ENCODE results near the gene NDRG3. TPM values are rescaled to one million over a fixed set of nuclear protein-coding genes. Genes with fewer than 3 reads are reported as not detected.

The NDRG3 gene
- total RNA-seq, 1 donor from 2014 or later = 21.1 TPM

- H3K27ac ChIP-seq = no peak overlapping the region
- H3K4me3 ChIP-seq = no peak overlapping the region
- TF ChIP-seq CTCF (IDR thresholded peaks at IDR 0.05) = no peak
- no peak for TF ChIP-seq POLR2A (IDR thresholded peaks at IDR 0.05)
- TF ChIP-seq POLR2AphosphoS5 (IDR thresholded peaks at IDR 0.05; ENCODE audit: insufficient read depth in 1 of 2, low read depth in 1 of 2) = no peak
- intact Hi-C loops (cut with DNase I) = no loop called here
- DNase-seq (ENCODE audit: extremely low spot score in 2 of 2) = no peak
- no peaks in the 10 kb centered on the region for H3K4me1 ChIP-seq
- H3K27me3 ChIP-seq = no peaks in the 10 kb centered on the region
- no peaks in the 10 kb centered on the region for H3K9me3 ChIP-seq
- H3K36me3 ChIP-seq = peaks cover 0 to 10% of the 10 kb centered on the region in 2 donors
Observed at GRCh38 chr20:36752582-36752981, 6.7 kb upstream of the NDRG3 start.

- H3K4me3 ChIP-seq = peak overlapping the region; percentile 61 to 91
- H3K36me3 ChIP-seq = no peaks in the 10 kb centered on the region
- DNase-seq (ENCODE audit: extremely low spot score in 2 of 2) = no peak
- no peaks in the 10 kb centered on the region for H3K9me3 ChIP-seq
- peak overlapping the region; percentile 54 for H3K27ac ChIP-seq
- no peaks in the 10 kb centered on the region for H3K27me3 ChIP-seq
- intact Hi-C loops (cut with DNase I) = no loop called here
- peaks cover 16% of the 10 kb centered on the region for H3K4me1 ChIP-seq
- TF ChIP-seq POLR2AphosphoS5 (IDR thresholded peaks at IDR 0.05; ENCODE audit: insufficient read depth in 1 of 2, low read depth in 1 of 2) (no peak), POLR2A (IDR thresholded peaks at IDR 0.05) (no peak), CTCF (IDR thresholded peaks at IDR 0.05) (no peak)
Observed at GRCh38 chr20:36745234-36745926, 510 bp downstream of the NDRG3 start.

DNA sequence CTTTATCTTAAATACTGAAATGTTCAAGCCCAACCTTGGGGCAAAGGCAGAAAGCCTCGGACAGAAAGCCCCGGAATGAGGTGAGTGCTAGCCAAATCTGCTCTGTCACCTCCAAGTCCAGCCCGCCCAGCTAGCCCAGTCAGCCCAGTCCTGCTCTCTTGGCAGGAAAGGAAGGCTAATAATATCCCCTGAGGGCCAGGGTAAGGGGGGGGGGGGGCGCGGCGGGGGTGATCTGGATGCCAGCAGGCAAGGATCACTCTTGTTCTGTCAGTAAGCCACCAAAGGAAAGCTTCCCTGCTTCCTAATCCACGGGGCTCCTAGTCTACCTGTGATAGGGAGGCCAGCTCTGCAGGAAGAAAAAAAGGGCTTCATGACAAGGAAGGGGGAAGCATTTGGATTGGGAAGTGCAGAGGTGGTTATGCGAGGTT is 1.1 kb downstream of the NDRG3 start:
- intact Hi-C loops (cut with DNase I) = no loop called here
- H3K9me3 ChIP-seq = no peaks in the 10 kb centered on the region
- H3K27ac ChIP-seq = peak overlapping the region; percentile 54
- H3K36me3 ChIP-seq = no peaks in the 10 kb centered on the region
- TF ChIP-seq POLR2A (IDR thresholded peaks at IDR 0.05) (no peak), CTCF (IDR thresholded peaks at IDR 0.05) (no peak), POLR2AphosphoS5 (IDR thresholded peaks at IDR 0.05; ENCODE audit: insufficient read depth in 1 of 2, low read depth in 1 of 2) (no peak)
- DNase-seq (ENCODE audit: extremely low spot score in 2 of 2) = no peak
- peak overlapping the region; percentile 61 to 91 for H3K4me3 ChIP-seq
- peaks cover 16% of the 10 kb centered on the region for H3K4me1 ChIP-seq
- no peaks in the 10 kb centered on the region for H3K27me3 ChIP-seq

DNA sequence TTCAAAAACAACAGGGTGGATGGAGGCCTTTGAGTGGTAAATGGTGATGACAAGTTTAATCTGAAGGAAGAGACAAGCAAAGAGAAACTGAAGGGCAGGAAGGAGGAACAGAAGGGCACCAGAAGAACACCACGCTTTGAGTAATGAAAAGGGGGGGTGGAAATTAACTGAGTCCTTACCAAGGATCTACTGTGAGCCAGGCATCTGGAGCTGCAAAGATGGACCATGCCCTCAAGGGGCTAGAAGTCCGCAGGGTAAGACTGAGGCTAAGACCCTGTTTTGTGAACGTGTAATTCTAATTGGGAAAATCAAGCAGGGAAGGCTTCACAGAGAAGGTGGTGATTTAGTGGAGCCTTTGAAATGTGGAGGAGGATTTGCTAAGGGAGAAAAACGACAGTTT is 1.6 kb downstream of the NDRG3 start:
- intact Hi-C loops (cut with DNase I) = no loop called here
- no peaks in the 10 kb centered on the region for H3K27me3 ChIP-seq
- H3K4me1 ChIP-seq = peaks cover 16% of the 10 kb centered on the region
- H3K4me3 ChIP-seq = no peak overlapping the region
- no peaks in the 10 kb centered on the region for H3K36me3 ChIP-seq
- H3K27ac ChIP-seq = no peak overlapping the region
- TF ChIP-seq POLR2A (IDR thresholded peaks at IDR 0.05) (no peak), CTCF (IDR thresholded peaks at IDR 0.05) (no peak), POLR2AphosphoS5 (IDR thresholded peaks at IDR 0.05; ENCODE audit: insufficient read depth in 1 of 2, low read depth in 1 of 2) (no peak)
- no peak for DNase-seq (ENCODE audit: extremely low spot score in 2 of 2)
- no peaks in the 10 kb centered on the region for H3K9me3 ChIP-seq

GRCh38 chr20:36742558-36742957 is 3.3 kb downstream of the NDRG3 start:
- no peak overlapping the region for H3K27ac ChIP-seq
- no peaks in the 10 kb centered on the region for H3K36me3 ChIP-seq
- intact Hi-C loops (cut with DNase I) = no loop called here
- no peak overlapping the region for H3K4me3 ChIP-seq
- H3K27me3 ChIP-seq = no peaks in the 10 kb centered on the region
- no peaks in the 10 kb centered on the region for H3K9me3 ChIP-seq
- no peak for DNase-seq (ENCODE audit: extremely low spot score in 2 of 2)
- H3K4me1 ChIP-seq = peaks cover 16% of the 10 kb centered on the region
- TF ChIP-seq CTCF (IDR thresholded peaks at IDR 0.05) (no peak), POLR2AphosphoS5 (IDR thresholded peaks at IDR 0.05; ENCODE audit: insufficient read depth in 1 of 2, low read depth in 1 of 2) (no peak), POLR2A (IDR thresholded peaks at IDR 0.05) (no peak)

Data from vagina (tissue), 2 donors.